Measurements from ENCODE around the gene MFSD8. TPM values are rescaled to one million over a fixed set of nuclear protein-coding genes. Genes with fewer than 3 reads are reported as not detected.
"Not testable (repeated sequence)": the region's sequence is repeated elsewhere in the genome, so short reads cannot be mapped to it uniquely, and the experiment has no call there.

The MFSD8 gene
- total RNA-seq, 2 experiments from 2014 or later: 19.4 to 21.4 TPM

GRCh38 chr4:127975121-127975770, 10.3 kb upstream of the MFSD8 start:
- CTCF ChIA-PET: no interaction called here
- peaks cover 24% of the 10 kb centered on the region for H3K36me3 Mint-ChIP-seq (ENCODE audit: low read depth)
- no peak overlapping the region for H3K27ac Mint-ChIP-seq

GRCh38 chr4:127970925-127971324, 6.0 kb upstream of the MFSD8 start:
- H3K4me3 Mint-ChIP-seq, DNase-seq, POLR2A ChIA-PET, H3K27me3 Mint-ChIP-seq, H3K9me3 Mint-ChIP-seq, H3K27ac Mint-ChIP-seq, CTCF ChIA-PET: not testable (repeated sequence)
- Mint-ChIP-seq H3K36me3 (ENCODE audit: low read depth) (peaks cover 26% of the 10 kb centered on the region), H3K4me1 (peaks cover 28% of the 10 kb centered on the region)

More at GRCh38 chr4:127975121-127975770, 10.3 kb upstream of the MFSD8 start:
- Mint-ChIP-seq H3K4me3 (no peak overlapping the region), H3K9me3 (no peaks in the 10 kb centered on the region), H3K27me3 (no peaks in the 10 kb centered on the region), H3K4me1 (peaks cover 5% of the 10 kb centered on the region)
- no peak for DNase-seq
- POLR2A ChIA-PET: interaction anchor here (2.0 kb wide), 1 partner anchor 10 kb away, joined by 15 read pairs; the partner anchor contains the start of genes ABHD18 and MFSD8

DNA sequence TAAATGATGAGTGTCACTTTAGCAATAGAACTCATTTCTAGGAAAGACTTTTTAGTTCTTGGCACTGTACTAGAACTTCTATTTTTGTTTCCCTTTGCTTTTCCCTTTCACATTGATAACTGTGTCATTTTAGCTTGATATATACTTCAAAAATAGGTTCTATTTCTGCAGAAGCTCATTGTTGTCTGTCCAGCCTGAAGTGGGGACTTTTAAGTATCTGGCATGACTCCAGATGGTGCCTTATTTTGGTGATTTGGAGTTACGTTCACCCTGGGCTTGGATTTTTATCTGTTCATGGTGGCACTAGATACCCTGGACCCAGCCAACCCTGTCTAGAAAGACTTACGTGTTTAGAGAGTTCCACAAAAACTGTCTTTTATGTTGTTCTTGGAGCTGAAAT, 3.6 kb upstream of the MFSD8 start:
- no peaks in the 10 kb centered on the region for H3K9me3 Mint-ChIP-seq
- no peak overlapping the region for H3K4me3 Mint-ChIP-seq
- H3K27me3 Mint-ChIP-seq: no peaks in the 10 kb centered on the region
- H3K27ac Mint-ChIP-seq: peak overlapping the region; percentile 29
- H3K4me1 Mint-ChIP-seq: peaks cover 29% of the 10 kb centered on the region
- CTCF ChIA-PET: no interaction called here
- peaks cover 14% of the 10 kb centered on the region for H3K36me3 Mint-ChIP-seq (ENCODE audit: low read depth)
- POLR2A ChIA-PET: interaction anchor here (1.3 to 2.5 kb wide), 2 partner anchors 88 to 92 kb away, joined by 7 to 10 read pairs; partner anchors contain the start of genes LARP1B and PLK4
- no peak for DNase-seq

GRCh38 chr4:127967141-127967775, 2.3 kb upstream of the MFSD8 start:
- DNase-seq: no peak
- Mint-ChIP-seq H3K36me3 (ENCODE audit: low read depth) (peaks cover 15% of the 10 kb centered on the region), H3K9me3 (no peaks in the 10 kb centered on the region), H3K4me1 (peaks cover 41% of the 10 kb centered on the region), H3K4me3 (no peak overlapping the region), H3K27me3 (no peaks in the 10 kb centered on the region), H3K27ac (peak overlapping the region; percentile 1)
- POLR2A ChIA-PET: interaction anchor here (0.9 to 2.5 kb wide), 3 partner anchors 30 to 93 kb away, joined by 3 to 10 read pairs (median 7); partner anchors contain the start of genes LARP1B and PLK4
- CTCF ChIA-PET: no interaction called here

- no peaks in the 10 kb centered on the region for H3K27me3 Mint-ChIP-seq
- peak overlapping the region; percentile 92 for H3K4me3 Mint-ChIP-seq
- peaks cover 15% of the 10 kb centered on the region for H3K36me3 Mint-ChIP-seq (ENCODE audit: low read depth)
- H3K4me1 Mint-ChIP-seq: peaks cover 43% of the 10 kb centered on the region
- CTCF ChIA-PET: interaction anchor here (0.6 to 2.3 kb wide), 12 partner anchors 8 to 317 kb away, joined by 3 to 15 read pairs (median 4); partner anchors contain the start of genes LARP1B and PLK4
- peak; percentile 72 for DNase-seq
- POLR2A ChIA-PET: interaction anchor here (0.8 to 4.2 kb wide), 21 partner anchors 8 to 1128 kb away, joined by 3 to 77 read pairs (median 4); partner anchors contain the start of genes JADE1, LARP1B, PLK4 and SCLT1
- no peaks in the 10 kb centered on the region for H3K9me3 Mint-ChIP-seq
- peak overlapping the region; percentile 95 for H3K27ac Mint-ChIP-seq
Measured at GRCh38 chr4:127965803-127966175, 816 bp upstream of the MFSD8 start.

- CTCF ChIA-PET: interaction anchor here (1.3 to 2.3 kb wide), 5 partner anchors 9 to 96 kb away, joined by 4 to 15 read pairs (median 9); partner anchors contain the start of genes LARP1B and PLK4
- peaks cover 15% of the 10 kb centered on the region for H3K36me3 Mint-ChIP-seq (ENCODE audit: low read depth)
- H3K27ac Mint-ChIP-seq: peak overlapping the region; percentile 95
- POLR2A ChIA-PET: interaction anchor here (0.9 to 4.2 kb wide), 17 partner anchors 10 to 1129 kb away, joined by 3 to 77 read pairs (median 6); partner anchors contain the start of genes LARP1B, PLK4 and SCLT1
- H3K9me3 Mint-ChIP-seq, H3K27me3 Mint-ChIP-seq, DNase-seq: not testable (repeated sequence)
- peaks cover 43% of the 10 kb centered on the region for H3K4me1 Mint-ChIP-seq
- H3K4me3 Mint-ChIP-seq: peak overlapping the region; percentile 92
Measured at GRCh38 chr4:127964426-127965061, 429 bp downstream of the MFSD8 start.

DNA sequence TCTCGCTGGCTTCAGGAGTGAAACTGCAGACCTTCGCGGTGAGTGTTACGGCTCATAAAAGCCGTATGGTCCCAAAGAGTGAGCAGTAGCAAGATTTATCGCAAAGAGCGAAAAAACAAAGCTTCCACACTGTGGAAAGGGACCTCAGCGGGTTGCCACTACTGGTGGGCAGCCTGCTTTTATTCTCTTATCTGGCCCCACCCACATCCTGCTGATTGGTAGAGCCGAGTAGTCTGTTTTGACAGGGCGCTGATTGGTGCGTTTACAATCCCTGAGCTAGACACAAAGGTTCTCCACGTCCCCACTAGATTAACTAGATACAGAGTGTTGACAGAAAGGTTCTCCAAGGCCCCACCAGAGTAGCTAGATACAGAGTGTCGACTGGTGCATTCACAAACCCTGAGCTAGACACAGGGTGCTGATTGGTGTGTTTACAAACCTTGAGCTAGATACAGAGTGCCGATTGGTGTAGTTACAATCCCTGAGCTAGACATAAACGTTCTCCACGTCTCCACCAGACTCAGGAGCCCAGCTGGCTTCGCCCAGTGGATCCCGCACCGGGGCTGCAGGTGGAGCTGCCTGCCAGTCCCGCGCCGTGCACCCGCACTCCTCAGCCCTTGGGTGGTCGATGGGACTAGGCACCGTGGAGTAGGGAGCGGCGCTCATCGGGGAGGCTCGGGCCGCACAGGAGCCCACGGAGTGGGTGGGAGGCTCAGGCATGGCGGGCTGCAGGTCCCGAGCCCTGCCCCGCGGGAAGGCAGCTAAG, 1.2 kb downstream of the MFSD8 start:
- peak; percentile 28 for DNase-seq
- Mint-ChIP-seq H3K27ac (peak overlapping the region; percentile 81), H3K36me3 (ENCODE audit: low read depth) (peaks cover 15% of the 10 kb centered on the region), H3K4me3 (peak overlapping the region; percentile 77), H3K4me1 (peaks cover 41% of the 10 kb centered on the region)
- ChIA-PET CTCF (interaction anchor here (2.3 kb wide), 1 partner anchor 97 kb away, joined by 15 read pairs; the partner anchor contains the start of gene LARP1B), POLR2A (interaction anchor here (1.0 to 4.2 kb wide), 6 partner anchors 13 to 328 kb away, joined by 3 to 77 read pairs (median 14); partner anchors contain the start of genes LARP1B and PLK4)
- not testable (repeated sequence) for H3K27me3 Mint-ChIP-seq, H3K9me3 Mint-ChIP-seq

- ChIA-PET POLR2A (no interaction called here), CTCF (interaction anchor here (1.9 kb wide), 1 partner anchor 73 kb away, joined by 4 read pairs; no protein-coding TSS in a partner anchor)
- Mint-ChIP-seq H3K4me3 (no peak overlapping the region), H3K27me3 (no peaks in the 10 kb centered on the region), H3K36me3 (ENCODE audit: low read depth) (peaks cover 18% of the 10 kb centered on the region), H3K9me3 (no peaks in the 10 kb centered on the region), H3K27ac (no peak overlapping the region), H3K4me1 (peaks cover 17% of the 10 kb centered on the region)
- no peak for DNase-seq
Measured at GRCh38 chr4:127959794-127960193, 5.2 kb downstream of the MFSD8 start.

DNA sequence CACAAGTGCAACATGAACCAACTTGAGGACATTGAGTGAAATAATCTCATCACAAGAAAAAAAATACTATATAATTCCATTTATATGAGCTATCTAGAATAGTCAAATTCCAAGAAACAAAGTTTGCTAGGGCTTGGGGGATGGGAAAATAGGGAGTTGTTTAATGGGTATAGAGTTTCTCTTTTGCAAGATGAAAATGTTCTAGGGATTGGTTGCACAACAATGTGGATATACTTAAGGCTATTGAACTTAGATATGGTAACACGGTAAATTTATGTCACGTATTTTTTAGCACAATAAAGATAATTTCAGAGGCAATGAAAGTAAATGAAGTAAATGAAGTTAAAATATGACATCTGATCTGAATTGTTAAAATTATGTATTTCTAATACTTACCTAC, 7.9 kb downstream of the MFSD8 start:
- CTCF ChIA-PET: interaction anchor here (0.7 to 1.2 kb wide), 2 partner anchors 9 to 35 kb away, joined by 3 read pairs; partner anchors contain the start of genes ABHD18 and MFSD8
- no peak overlapping the region for H3K27ac Mint-ChIP-seq
- POLR2A ChIA-PET: no interaction called here
- H3K4me1 Mint-ChIP-seq: peaks cover 2% of the 10 kb centered on the region
- DNase-seq: no peak
- no peak overlapping the region for H3K4me3 Mint-ChIP-seq
- peaks cover 13% of the 10 kb centered on the region for H3K36me3 Mint-ChIP-seq (ENCODE audit: low read depth)
- H3K27me3 Mint-ChIP-seq: no peaks in the 10 kb centered on the region
- no peaks in the 10 kb centered on the region for H3K9me3 Mint-ChIP-seq

- DNase-seq: no peak
- CTCF ChIA-PET: no interaction called here
- H3K4me1 Mint-ChIP-seq: peaks cover 3% of the 10 kb centered on the region
- H3K27me3 Mint-ChIP-seq: no peaks in the 10 kb centered on the region
- peaks cover 12% of the 10 kb centered on the region for H3K36me3 Mint-ChIP-seq (ENCODE audit: low read depth)
- H3K27ac Mint-ChIP-seq: no peak overlapping the region
- POLR2A ChIA-PET: interaction anchor here (1.3 kb wide), 1 partner anchor 56 kb away, joined by 3 read pairs; the partner anchor contains the start of gene PLK4
- H3K9me3 Mint-ChIP-seq: no peaks in the 10 kb centered on the region
- H3K4me3 Mint-ChIP-seq: no peak overlapping the region
Measured at GRCh38 chr4:127936974-127937373, 28.0 kb downstream of the MFSD8 start.

DNA sequence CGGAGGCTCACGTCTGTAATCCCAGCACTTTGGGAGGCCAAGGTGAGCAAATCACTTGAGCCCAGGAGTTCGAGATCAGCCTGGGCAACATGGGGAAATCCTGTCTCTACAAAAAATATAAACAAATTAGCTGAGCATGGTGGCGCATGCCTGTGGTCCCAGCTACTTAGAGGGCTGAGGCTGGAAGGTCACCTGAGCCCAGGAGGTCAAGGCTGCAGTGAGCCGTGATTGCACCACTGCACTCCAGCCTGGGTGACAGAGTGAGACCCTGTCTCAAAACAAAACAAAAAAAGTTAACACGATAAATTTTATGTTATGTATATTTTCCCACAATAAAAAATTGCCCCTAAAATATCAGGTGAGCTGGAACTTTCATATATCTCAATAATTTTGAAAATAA, 33.1 kb downstream of the MFSD8 start:
- POLR2A ChIA-PET: interaction anchor here (1.9 kb wide), 1 partner anchor 43 kb away, joined by 6 read pairs; no protein-coding TSS in a partner anchor
- not testable (repeated sequence) for DNase-seq, H3K27ac Mint-ChIP-seq, H3K27me3 Mint-ChIP-seq, H3K9me3 Mint-ChIP-seq, H3K4me3 Mint-ChIP-seq, H3K4me1 Mint-ChIP-seq
- H3K36me3 Mint-ChIP-seq (ENCODE audit: low read depth): peaks cover 11% of the 10 kb centered on the region
- CTCF ChIA-PET: interaction anchor here (1.5 kb wide), 1 partner anchor 137 kb away, joined by 3 read pairs; no protein-coding TSS in a partner anchor

DNA sequence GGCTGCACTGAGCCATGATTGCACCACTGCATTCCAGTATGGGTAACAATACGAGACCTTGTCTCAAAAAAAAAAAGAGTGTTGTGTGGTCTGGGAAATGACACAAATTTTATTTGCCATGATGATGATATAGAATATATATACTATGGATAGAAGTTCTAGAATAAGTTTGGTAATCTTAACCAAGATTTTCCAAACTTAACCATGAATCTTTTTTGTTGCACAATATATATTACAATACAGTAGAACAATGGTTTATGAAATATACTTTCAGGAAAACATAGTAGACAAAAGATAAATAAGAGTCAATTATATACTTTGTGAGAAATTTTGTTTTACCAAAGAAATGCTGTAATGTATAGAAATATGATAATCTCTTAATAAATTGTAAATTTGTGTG, 34.8 kb downstream of the MFSD8 start:
- Mint-ChIP-seq H3K4me3 (no peak overlapping the region), H3K27me3 (no peaks in the 10 kb centered on the region), H3K4me1 (no peaks in the 10 kb centered on the region), H3K27ac (no peak overlapping the region), H3K36me3 (ENCODE audit: low read depth) (peaks cover 22% of the 10 kb centered on the region), H3K9me3 (no peaks in the 10 kb centered on the region)
- ChIA-PET POLR2A (interaction anchor here (1.1 to 1.9 kb wide), 2 partner anchors 42 to 49 kb away, joined by 3 to 6 read pairs; no protein-coding TSS in a partner anchor), CTCF (no interaction called here)
- no peak for DNase-seq

Measured in activated CD4-positive, alpha-beta memory T cell treated with anti-CD3 and anti-CD28 coated beads, Interleukin-2, amount 10 ng/mL, durations not matched to agents 7 days and 5 days (primary cell).